OCI-LY1 (cell line): Measurements from ENCODE around the gene SPART.

Experiments
- CTCF ChIP-seq: fragments of 200-600 bp; sonication (generic), shearing (Covaris generic); IDR thresholded peaks from 2 replicates; pipeline ENCODE4 v1.5.1; 2017; ENCODE audit warnings: mild to moderate bottlenecking, antibody characterized with exemption, low read length, moderate library complexity, mixed read lengths
- EZH2 ChIP-seq: fragments of 200-600 bp; sonication (generic), shearing (Covaris generic); IDR thresholded peaks from 2 replicates; pipeline ENCODE4 v1.8.0; 2017; ENCODE audit warnings: borderline replicate concordance, mixed run types, mild to moderate bottlenecking, antibody characterized with exemption, low read length, moderate library complexity, mixed read lengths

- TF ChIP-seq CTCF (no peak), EZH2 (no peak)
These were observed 47.6 kb downstream of the SPART start for GRCh38 chr13:36298535-36299068.
